SK-N-MC (cell line): ENCODE results near the gene TMEM11.

Experiments
- EZH2 ChIP-seq: fragments of 200-600 bp; sonication (generic); IDR thresholded peaks from one replicate; pipeline ENCODE4 v1.6.1; 2017; ENCODE audit warnings: antibody characterized with exemption
- FOXP2 ChIP-seq: optimal IDR thresholded peaks from 2 replicates; pipeline ENCODE3; 2011; ENCODE audit warnings: mild to moderate bottlenecking, moderate library complexity; ENCODE audit not compliant: insufficient read depth; ENCODE audit errors: extremely low read length, control extremely low read depth
- POLR2AphosphoS5 ChIP-seq: IDR thresholded peaks from 2 replicates; pipeline ENCODE4 v1.6.1; 2012; ENCODE audit warnings: mild to moderate bottlenecking, low read depth, low read length, borderline replicate concordance

- TF ChIP-seq POLR2AphosphoS5, result no peak
- no peak for TF ChIP-seq EZH2
- TF ChIP-seq FOXP2, result no peak
Observed at GRCh38 chr17:21164216-21164615, 49.7 kb downstream of the TMEM11 start.
